HFFc6 (cell line): ENCODE results near the gene ZNF358. TPM values are rescaled to one million over a fixed set of nuclear protein-coding genes. Genes with fewer than 3 reads are reported as not detected.
"Not testable (repeated sequence)": the region's sequence is repeated elsewhere in the genome, so short reads cannot be mapped to it uniquely, and the experiment has no call there.

Source experiments
- DNase-seq: peaks from one replicate; pipeline ENCODE4 v3.0.0-alpha.2; 2018
- H3K27ac Mint-ChIP-seq: 2 replicates; pipeline ENCODE4 v1.8.0; 2020; ENCODE audit warnings: mild to moderate bottlenecking, mixed read lengths
- H3K27me3 Mint-ChIP-seq: 2 replicates; pipeline ENCODE4 v1.8.0; 2021; ENCODE audit warnings: mild to moderate bottlenecking, moderate library complexity, mixed read lengths; ENCODE audit not compliant: insufficient read depth
- H3K36me3 Mint-ChIP-seq: 2 replicates; pipeline ENCODE4 v1.8.0; 2021; ENCODE audit warnings: low read depth, mixed read lengths
- H3K4me1 Mint-ChIP-seq: 2 replicates; pipeline ENCODE4 v1.8.0; 2020; ENCODE audit warnings: low read depth, mixed read lengths
- H3K4me3 Mint-ChIP-seq: 2 replicates; pipeline ENCODE4 v1.8.0; 2020; ENCODE audit warnings: mild to moderate bottlenecking, moderate library complexity, mixed read lengths
- H3K9me3 Mint-ChIP-seq: 2 replicates; pipeline ENCODE4 v1.8.0; 2020; ENCODE audit warnings: mild to moderate bottlenecking, mixed read lengths
- CTCF ChIP-seq: fragments of 200-600 bp; sonication (generic); IDR thresholded peaks from 2 replicates; pipeline ENCODE4 v1.5.0; 2021; ENCODE audit warnings: antibody characterized with exemption, mild to moderate bottlenecking
- total RNA-seq, 6 experiments: library from RNA; stranded (reverse); fragmentation: NEBNext Ultra II Directional; extraction: Animal tissue kit (Norgen Biotek cat#: 25700); gene quantifications; 2 replicates in 1 of 6; 3 replicates in 5 of 6; pipeline ENCODE4 v1.2.3, GENCODE V29; 2021

The ZNF358 gene
- total RNA-seq, 6 experiments from 2014 or later = 30.0 to 41.1 (median 35.8) TPM

GRCh38 chr19:7533925-7534480 lies 18.1 kb downstream of the ZNF358 start:
- Mint-ChIP-seq H3K36me3 (peaks cover 10% of the 10 kb centered on the region), H3K4me3 (peak overlapping the region; percentile 98), H3K27ac (peak overlapping the region; percentile 97), H3K4me1 (peaks cover 19% of the 10 kb centered on the region), H3K27me3 (peaks cover 3% of the 10 kb centered on the region), H3K9me3 (no peaks in the 10 kb centered on the region)
- no peak for TF ChIP-seq CTCF
- peak; percentile 75 for DNase-seq

- Mint-ChIP-seq H3K4me1 (peaks cover 19% of the 10 kb centered on the region), H3K27me3 (peaks cover 3% of the 10 kb centered on the region), H3K9me3 (no peaks in the 10 kb centered on the region)
Observed at GRCh38 chr19:7534531-7535046, 18.7 kb downstream of the ZNF358 start.

GRCh38 chr19:7535047-7535997 lies 19.4 kb downstream of the ZNF358 start, which contains the start of gene PNPLA6:
TSS of gene PNPLA6 (plus strand) at chr19:7535717. CDS start at chr19:7535789, 72 bp downstream.
- Mint-ChIP-seq H3K36me3 (peaks cover 15% of the 10 kb centered on the region), H3K4me1 (peaks cover 19% of the 10 kb centered on the region), H3K9me3 (no peaks in the 10 kb centered on the region), H3K27ac (peak within 1 kb of the TSS; percentile 97), H3K4me3 (peak within 1 kb of the TSS; percentile 98), H3K27me3 (peaks cover 3% of the 10 kb centered on the region)
- DNase-seq = peak; percentile 90
- TF ChIP-seq CTCF = no peak

More at GRCh38 chr19:7534531-7535046, 18.7 kb downstream of the ZNF358 start:
- Mint-ChIP-seq H3K36me3 (peaks cover 11% of the 10 kb centered on the region), H3K4me3 (peak overlapping the region; percentile 98), H3K27ac (peak overlapping the region; percentile 97)
- DNase-seq = peak; percentile 89
- peak; percentile 49 for TF ChIP-seq CTCF

- Mint-ChIP-seq H3K4me3 (peak overlapping the region; percentile 98), H3K4me1 (peaks cover 19% of the 10 kb centered on the region), H3K27ac (peak overlapping the region; percentile 43; the same call in 1 of the 2 replicates), H3K27me3 (peaks cover 3% of the 10 kb centered on the region), H3K9me3 (no peaks in the 10 kb centered on the region), H3K36me3 (peaks cover 17% of the 10 kb centered on the region)
- TF ChIP-seq CTCF = no peak
- no peak for DNase-seq
Observed at GRCh38 chr19:7535998-7536695, 20.2 kb downstream of the ZNF358 start.

- H3K4me1 Mint-ChIP-seq, H3K9me3 Mint-ChIP-seq, H3K27me3 Mint-ChIP-seq, H3K27ac Mint-ChIP-seq, H3K4me3 Mint-ChIP-seq, DNase-seq: not testable (repeated sequence)
- peaks cover 21% of the 10 kb centered on the region for H3K36me3 Mint-ChIP-seq
Observed at GRCh38 chr19:7538990-7539389, 23.1 kb downstream of the ZNF358 start.
